ENCODE data around the gene MIX23.

The MIX23 gene

GRCh38 chr3:122389892-122390291, 6.9 kb upstream of the MIX23 start:
- ChIA-PET POLR2A (interaction anchor here (0.6 kb wide), 1 partner anchor 595 kb away, joined by 4 read pairs; no protein-coding TSS in a partner anchor), CTCF (interaction anchor here (1.3 to 6.3 kb wide), 3 partner anchors 17 to 289 kb away, joined by 7 to 82 read pairs (median 12); no protein-coding TSS in a partner anchor)
- no peak for TF ChIP-seq CTCF (IDR thresholded peaks at IDR 0.05; ENCODE audit: control extremely low read depth, extremely low read depth, low read depth, missing control alignments)
- no peak for DNase-seq (ENCODE audit: extremely low spot score)

GRCh38 chr3:122389197-122389596, 6.2 kb upstream of the MIX23 start:
- no peak for DNase-seq (ENCODE audit: extremely low spot score)
- ChIA-PET CTCF (interaction anchor here (1.3 to 6.3 kb wide), 3 partner anchors 18 to 290 kb away, joined by 7 to 82 read pairs (median 12); no protein-coding TSS in a partner anchor), POLR2A (no interaction called here)
- TF ChIP-seq CTCF (IDR thresholded peaks at IDR 0.05; ENCODE audit: control extremely low read depth, extremely low read depth, low read depth, missing control alignments) = no peak

GRCh38 chr3:122387709-122388108, 4.7 kb upstream of the MIX23 start:
- POLR2A ChIA-PET = no interaction called here
- TF ChIP-seq CTCF (IDR thresholded peaks at IDR 0.05; ENCODE audit: control extremely low read depth, extremely low read depth, low read depth, missing control alignments) = no peak
- CTCF ChIA-PET = no interaction called here
- no peak for DNase-seq (ENCODE audit: extremely low spot score)

DNA sequence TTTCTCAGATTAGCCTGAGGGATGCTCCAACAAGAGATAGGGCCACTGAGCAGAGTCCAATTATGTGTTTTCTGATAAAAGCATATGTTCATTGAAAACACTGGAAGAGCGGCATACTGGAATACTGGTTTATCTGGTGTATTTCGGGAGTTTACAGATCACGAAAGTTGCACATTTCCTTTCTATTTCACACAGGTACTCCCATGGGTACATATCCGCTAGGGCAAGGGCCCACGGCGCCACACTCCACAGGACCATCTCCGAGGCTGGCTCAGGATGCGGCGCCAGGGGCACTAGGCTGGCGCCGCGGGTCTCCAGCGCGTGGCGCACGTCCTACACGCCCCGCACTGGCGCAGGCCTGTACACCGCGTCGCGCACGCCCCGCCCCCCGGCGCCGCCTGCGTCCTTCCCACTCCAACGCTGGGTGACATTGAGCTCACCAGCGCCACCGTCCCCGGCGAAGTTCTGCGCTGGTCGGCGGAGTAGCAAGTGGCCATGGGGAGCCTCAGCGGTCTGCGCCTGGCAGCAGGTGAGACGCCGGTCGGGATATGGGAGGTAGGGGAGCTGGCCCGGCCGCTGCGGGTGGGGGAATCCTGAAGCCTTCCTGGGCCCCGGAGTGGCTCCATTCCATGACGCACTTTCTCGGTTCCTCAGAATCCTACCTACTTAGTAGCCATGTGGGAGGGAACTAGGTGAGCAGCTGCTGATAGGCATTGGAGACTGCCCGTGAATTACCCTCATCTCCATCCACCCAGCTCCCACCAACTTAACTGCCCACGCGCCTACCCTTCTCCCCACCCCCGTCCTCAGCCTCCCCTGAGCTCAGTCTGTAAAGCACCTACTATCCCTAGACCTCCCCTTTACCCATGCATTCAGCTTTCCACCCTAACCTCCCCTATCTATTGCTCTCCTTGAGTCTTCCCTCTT, 1.0 kb upstream of the MIX23 start, which contains the start of gene FAM162A:
TSS of gene FAM162A (plus strand) at position 412 of the 927 bp plus-strand sequence. CDS start at position 496, 84 bp downstream.
- CTCF ChIA-PET = interaction anchor here (0.6 to 2.5 kb wide), 43 partner anchors 8 to 839 kb away, joined by 3 to 25 read pairs (median 4); partner anchors contain the start of genes POLQ and WDR5B
- DNase-seq (ENCODE audit: extremely low spot score) = peak; percentile 93
- POLR2A ChIA-PET = interaction anchor here (0.6 to 1.4 kb wide), 7 partner anchors 8 to 281 kb away, joined by 3 to 7 read pairs (median 3); partner anchors contain the start of genes DTX3L, PARP9 and WDR5B
- peak; percentile 84 for TF ChIP-seq CTCF (IDR thresholded peaks at IDR 0.05; ENCODE audit: control extremely low read depth, extremely low read depth, low read depth, missing control alignments)

GRCh38 chr3:122377975-122378374, 5.1 kb downstream of the MIX23 start:
- no peak for DNase-seq (ENCODE audit: extremely low spot score)
- TF ChIP-seq CTCF (IDR thresholded peaks at IDR 0.05; ENCODE audit: control extremely low read depth, extremely low read depth, low read depth, missing control alignments) = no peak
- POLR2A ChIA-PET = no interaction called here
- CTCF ChIA-PET = interaction anchor here (1.8 kb wide), 1 partner anchor 10 kb away, joined by 6 read pairs; no protein-coding TSS in a partner anchor

DNA sequence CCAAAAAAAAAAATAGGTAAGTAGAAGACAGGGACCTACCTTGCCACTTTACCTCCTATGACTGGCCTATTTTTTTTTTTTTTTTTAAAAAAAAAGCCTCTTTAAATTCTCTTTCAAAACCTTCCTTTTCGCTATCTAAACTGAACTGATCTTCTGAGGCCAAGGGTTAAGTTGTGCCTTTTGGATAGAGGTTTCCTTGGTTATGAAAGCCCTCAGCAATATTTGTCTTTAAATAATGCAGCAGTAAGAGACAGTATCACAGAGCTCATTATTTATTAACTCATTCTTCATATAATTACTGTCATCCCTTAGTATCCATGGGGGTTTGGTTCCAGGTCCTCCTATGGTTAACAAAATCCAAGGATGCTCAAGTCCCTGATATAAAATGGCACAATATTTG, 9.0 kb downstream of the MIX23 start:
- ChIA-PET POLR2A (no interaction called here), CTCF (no interaction called here)
- TF ChIP-seq CTCF (IDR thresholded peaks at IDR 0.05; ENCODE audit: control extremely low read depth, extremely low read depth, low read depth, missing control alignments) = no peak
- no peak for DNase-seq (ENCODE audit: extremely low spot score)
